ENCODE results near the gene ADGRG6.

ADGRG6 gene

DNA sequence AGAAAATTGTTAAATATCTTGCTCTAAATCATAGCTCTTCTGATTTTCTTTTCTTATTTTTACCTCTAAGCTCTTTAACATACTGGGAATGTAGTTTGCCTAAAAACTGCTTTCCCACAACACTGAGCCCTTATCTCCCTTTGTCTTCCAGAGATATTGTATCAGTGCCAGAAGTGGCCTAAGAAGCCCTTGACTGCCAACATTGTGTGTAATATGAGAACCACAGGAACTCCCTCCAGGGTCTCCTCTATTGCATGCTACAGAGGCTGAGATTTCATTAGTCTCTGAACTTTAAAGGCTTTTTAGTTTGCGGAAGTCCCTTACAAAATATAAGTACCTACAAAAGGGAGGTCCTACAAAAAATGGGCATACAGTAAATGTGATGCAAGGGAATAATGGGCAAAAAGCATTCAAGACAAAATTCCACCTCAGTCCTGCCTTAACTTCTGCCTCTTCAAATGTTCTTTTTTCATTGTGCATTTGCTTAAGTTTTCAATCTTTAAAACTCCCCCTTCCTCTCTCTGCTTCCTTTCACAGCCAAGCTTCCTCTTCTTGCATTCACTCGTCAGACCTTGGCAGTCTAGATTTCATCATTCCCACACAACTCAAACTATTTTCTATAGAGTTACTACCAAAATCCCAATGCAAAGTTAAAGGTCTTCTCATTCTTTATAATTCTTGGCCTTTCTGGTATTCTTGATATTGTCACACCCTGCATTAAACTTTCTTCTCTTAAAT lies 76.5 kb downstream of the ADGRG6 start:
- no peak for FAIRE-seq

DNA sequence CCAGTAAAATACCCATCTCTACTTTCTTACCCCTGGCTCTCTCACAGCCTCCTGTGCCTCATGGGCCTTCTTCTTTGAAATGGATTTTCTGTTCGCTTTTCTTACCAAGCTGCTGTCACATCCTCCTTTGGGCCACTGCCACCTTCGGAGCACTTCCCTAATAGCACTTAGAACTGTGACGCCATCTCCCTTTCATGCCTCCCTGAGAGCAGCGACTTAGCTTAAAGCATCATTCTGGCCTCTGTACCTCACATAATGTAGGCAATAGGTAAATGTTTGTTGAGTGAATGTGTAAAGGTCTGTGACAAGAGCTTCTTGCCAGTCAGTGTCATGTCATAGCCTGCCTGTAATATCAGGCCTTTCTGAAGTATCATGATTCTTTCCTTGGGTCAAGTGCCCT lies 78.8 kb downstream of the ADGRG6 start:
- no peak for FAIRE-seq

DNA sequence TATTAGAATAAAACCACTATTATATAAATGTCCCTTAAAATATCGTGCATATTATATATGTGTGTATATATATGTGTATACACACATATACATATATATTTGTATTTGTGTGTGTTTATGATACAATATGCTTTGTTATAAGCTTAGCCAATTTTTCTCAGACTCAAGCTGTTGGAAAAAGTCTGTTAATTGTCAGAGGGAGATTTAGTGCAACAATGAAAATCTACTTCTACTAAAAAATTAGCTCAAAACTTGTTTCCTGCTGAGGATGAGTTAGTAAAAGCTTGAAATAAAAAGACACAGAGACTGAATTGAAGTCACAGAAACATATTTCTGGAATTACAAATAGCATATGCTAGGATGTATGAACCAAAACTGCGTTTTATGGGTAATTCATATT lies 79.4 kb downstream of the ADGRG6 start:
- no peak for FAIRE-seq

DNA sequence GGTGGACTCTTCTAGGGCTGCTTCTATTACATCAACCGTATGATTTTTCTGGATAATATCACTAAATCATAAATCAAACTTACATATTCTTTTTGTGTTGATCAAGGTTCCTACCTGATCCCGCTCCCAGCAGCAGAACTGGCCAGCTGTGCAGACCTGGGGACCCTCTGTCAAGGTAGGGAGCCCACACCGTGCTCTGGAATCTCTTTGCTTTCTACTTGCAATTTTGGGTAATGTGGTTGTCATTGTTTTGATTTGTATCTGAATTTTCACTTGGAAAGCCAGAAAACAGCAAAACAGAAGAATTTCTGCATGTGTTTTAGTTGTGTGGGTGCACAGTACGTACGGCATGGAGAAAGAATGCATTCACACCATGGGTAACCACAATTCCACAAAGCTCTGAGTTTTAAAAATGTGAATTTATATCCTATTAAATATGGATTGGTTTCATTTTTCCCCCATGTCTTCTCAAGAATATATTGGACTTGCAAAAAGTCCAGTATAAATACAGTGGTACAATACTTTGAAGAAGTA lies 80.1 kb downstream of the ADGRG6 start:
- no peak for FAIRE-seq

DNA sequence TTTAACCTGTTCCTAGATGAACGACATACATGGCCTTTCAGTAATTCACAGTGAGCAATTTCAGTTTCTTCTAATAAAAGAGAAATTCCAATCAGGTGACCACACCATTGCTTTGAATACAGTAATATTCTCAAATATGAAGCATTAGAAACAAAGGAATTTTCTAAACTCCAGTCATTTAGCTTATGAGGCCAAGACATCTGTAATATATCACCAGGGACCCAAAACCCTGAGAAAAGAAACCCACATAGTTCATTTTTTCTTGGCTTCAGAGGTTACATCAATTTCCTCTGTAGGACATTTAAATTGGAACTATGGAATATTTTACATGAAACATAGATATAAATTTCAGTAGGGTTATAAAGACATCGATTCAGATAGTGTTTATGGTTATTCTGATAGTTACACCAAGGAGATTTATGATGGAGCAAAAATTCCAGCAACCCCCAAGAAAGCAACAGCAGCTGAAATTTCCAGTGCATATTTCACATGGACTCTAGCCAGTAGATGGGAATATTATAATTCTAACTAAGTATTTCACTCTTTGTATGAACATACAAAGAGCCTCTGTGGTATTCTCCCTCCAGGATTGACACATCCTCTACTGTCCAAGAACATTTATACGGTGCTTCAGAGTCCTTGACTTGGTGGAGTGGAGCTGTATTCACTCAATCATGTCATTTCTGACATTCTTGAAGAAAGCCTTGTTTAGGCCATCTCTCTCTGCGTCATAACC lies 82.9 kb downstream of the ADGRG6 start:
- no peak for FAIRE-seq

DNA sequence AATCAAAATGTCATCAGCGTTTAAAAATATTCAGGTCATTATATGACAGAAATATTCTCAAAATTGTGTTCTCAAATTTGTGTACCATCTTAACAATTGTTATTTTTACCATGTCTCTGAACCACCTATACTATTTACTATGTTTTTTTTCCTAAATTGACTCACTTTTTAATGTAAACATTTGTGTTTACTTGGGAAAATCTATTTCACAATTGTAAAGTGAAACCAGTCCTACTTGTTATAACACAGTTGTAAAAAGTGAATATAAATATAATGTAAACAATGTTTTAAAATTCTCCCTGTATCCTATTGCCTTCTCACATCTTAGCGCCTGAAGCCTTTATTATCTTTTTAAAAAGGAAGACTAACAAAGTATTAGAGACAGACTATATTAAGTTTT lies 83.5 kb downstream of the ADGRG6 start:
- no peak for FAIRE-seq

DNA sequence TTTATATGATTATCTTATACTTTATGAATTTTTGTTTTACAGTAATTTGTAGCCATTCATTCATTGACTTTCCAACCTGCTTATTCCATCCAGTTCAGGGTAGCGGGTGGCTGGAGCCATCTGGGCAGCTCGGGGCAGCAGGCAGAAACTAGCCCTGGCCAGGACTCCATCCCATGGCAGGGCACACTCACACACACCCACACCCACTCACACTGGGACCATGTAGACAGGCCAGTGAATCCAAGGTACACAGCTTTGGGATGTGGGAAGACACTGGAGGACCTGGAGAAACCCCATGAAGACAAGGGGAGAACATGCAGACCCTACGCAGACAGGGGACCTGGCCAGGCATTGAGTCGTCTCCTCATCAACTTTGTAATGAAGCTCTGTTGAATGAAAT lies 84.8 kb downstream of the ADGRG6 start:
- FAIRE-seq: no peak

DNA sequence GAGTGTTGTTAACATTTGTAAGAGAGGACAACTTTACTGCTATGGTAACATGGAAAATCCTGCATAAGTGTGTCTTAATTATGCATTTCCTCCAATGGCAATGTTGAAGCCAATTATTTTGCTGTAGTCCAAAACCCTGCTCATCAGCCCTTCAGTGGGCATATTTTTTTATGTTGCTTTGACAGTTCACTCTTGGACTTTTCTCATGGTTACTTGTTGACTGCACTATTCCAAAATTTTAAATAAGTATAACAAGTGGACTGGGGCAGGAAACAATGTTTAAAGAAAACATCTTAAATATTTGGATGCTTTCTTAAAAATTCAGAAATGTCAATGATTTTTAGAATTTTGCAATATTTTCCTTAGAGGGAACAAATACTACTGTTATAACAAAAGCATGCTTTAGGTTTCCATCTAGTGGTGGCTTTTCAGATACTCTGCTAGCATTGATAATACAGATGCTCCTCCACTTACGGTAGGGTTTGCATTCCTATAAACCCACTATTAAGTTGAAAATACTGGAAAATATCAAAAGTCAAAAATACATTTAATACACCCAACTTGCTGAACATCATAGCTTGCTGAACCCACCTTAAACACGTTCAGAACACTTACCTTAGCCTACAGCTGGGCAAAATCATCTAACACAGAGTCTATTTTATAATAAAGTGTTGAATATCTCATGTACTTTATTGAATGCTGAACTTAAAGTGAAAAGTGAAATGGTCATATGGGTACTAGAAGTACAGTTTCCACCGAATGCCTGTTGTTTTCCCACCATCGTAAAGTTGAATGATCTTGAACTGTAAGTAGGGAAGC lies 86.4 kb downstream of the ADGRG6 start:
- peak; percentile 79 for FAIRE-seq

DNA sequence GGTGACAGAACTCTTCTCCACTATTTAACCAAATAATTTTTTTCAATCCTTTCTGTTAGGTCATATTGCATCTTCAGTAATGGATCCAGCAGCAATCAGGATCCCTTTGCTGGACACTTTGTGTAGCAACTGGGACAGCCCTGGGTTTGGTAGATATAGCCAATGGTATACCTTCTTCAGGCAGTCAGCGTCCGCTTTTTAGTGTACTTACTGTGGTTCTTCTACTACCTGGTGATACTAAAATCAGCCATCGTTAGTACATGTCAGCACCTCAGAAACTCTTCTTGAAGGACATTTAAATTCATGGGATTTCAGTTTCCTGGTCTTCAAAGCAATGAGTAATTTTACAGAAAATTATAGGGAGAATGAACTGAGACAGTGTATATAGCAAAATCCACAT lies 93.5 kb downstream of the ADGRG6 start:
- FAIRE-seq: no peak

DNA sequence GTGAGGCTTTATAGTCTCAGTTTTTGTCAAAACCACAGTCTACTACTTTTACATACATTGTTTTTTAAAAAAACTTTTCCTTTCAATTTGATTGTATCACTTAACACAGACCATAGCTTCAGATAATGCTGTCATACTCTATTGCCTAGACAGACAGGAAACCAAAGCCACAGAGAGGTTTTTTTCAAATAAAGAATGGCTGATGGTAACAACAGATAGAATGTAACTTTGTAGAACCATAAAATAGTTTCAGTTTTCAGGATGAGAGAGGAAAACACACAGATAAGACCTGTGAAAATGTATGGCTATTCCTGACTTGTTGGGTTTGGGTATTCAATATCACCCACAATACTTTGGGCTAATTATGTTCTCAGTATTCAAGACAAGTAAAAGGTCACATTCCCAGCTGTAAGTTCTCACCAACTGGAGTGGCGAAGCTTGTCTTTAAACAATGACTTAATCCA lies 94.0 kb downstream of the ADGRG6 start:
- no peak for FAIRE-seq

DNA sequence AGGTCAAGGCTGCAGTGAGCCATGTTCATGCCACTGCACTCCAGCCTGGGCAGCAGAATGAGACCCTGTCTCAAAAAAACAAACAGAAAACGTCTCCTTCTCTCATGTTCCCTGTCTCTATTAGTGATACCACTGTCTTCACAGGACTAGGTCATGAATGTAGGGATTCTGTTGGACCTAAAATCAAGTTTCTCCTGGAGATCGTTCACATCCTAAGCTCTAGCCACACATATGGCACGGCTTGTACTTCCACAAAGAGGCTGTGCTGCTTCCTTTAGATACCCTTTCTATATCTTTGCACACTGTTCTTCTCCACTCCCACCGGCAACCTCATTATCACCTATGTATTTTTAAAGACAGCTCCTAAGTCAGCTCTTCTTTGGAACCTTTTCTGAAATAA lies 96.5 kb downstream of the ADGRG6 start:
- no peak for FAIRE-seq

DNA sequence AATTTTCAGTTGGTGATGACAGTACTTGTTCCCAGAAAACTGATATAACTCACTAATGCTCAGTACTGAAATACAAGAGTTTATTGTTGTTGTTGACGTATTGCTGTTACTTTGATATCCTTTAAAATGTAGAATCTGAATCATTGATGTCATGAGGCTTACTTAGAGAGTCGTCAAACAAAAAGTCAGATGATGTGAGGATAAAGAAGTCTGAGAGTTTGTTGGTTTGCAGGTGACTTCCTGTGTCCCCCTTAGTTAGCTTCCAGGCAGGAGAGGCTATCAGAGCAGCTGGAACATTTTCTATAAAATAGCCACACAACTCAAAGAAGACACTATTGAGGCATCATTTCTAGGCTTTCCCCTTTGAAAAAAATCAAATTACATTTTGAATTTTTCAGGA lies 97.9 kb downstream of the ADGRG6 start:
- FAIRE-seq: no peak

DNA sequence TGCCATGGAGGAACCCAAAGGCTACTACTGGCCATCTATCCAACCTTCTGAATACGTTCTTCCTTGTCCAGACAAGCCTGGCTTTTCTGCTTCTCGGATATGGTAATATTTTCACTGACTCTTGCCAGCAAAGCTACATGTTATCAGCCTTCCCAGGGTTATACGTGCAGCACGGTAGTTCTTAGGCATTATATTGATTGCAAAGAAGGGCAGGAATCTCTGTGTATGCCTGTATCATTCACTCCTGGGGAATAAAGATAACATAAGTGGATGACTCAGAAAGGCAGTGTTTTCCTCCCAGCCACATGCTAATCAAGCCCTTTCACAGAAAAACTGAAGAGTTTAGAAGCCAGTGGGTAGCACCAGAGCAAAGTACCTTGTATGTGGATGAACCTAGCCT lies 98.7 kb downstream of the ADGRG6 start:
- no peak for FAIRE-seq

DNA sequence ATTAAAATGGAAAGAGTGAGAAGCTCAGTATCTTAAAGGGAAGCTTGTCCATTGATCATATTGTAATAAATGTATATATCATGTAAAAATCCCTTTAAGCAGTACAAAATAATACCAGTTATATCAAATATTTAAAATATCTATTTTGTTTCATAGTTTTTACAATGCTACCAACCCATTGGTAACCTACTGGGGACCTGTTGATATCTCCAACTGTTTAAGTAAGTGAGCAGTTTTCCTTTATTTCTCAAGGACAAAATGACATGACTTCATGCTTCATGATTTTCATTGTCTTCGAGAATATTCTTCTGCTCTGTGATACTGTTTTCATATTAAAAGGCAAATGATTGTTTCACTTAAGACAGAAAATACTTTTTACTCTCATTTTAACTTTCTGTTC lies 100.0 kb downstream of the ADGRG6 start:
- no peak for FAIRE-seq

DNA sequence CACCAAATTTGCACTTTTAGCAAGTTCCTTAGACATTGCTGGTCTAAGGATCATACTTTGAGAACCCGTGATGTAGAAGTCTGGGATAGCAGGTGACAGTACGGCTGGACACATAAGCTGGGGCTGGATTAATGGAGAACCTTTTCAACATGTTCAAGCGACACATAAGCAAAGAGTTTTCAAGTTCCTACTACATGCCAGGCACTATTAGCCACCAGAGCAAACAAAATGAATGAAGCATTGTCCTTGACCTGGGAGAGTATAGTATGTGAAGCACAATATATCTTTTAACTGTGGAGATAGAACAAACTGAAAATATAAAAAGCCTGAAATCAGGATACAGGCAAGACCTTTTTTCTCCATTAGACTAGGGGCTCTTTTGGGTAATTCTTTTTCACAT lies 102.9 kb downstream of the ADGRG6 start:
- FAIRE-seq: no peak

DNA sequence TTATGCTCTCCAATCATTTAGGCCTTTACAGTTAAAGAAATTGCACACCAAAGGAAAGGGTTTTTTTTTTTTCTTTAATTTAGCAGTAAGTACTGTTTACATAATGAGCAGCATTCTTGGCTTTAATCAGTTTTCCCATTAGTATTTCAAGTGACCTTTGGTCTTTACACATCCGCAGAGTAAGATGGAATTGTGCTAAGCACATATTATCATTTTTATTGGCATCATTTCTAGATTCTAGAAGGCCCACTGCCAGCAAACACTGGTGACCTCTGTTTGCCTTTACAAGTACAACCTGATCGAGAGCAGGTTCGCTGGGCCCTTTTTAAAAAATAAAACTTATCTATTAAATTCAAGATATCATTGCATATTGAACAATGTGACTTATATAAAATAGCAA lies 104.3 kb downstream of the ADGRG6 start:
- FAIRE-seq: no peak

DNA sequence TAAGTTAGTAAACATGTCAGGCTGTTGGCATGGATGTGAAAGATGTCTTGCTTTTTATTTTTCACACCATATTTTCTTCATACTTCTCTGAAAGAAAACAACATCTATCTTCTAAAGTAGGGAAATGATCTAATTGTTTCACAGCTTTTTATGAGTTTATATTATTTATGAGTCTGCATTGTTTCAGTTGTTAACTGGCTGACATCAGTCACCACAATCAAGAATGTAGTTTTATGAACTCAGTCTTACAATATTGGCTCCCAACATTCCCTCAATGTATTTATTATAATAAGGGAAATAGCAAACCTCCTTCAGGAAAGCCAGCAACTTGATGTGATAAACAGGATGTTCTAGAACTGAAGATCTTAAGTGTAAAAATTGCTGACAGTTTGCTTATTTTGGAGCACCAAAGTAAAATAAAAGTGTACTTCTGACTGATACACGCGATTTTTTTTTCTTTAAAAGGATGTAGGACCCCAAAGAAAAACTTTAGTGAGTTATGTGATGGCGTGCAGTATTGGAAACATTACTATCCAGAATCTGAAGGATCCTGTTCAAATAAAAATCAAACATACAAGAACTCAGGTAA lies 106.0 kb downstream of the ADGRG6 start:
- FAIRE-seq: no peak

DNA sequence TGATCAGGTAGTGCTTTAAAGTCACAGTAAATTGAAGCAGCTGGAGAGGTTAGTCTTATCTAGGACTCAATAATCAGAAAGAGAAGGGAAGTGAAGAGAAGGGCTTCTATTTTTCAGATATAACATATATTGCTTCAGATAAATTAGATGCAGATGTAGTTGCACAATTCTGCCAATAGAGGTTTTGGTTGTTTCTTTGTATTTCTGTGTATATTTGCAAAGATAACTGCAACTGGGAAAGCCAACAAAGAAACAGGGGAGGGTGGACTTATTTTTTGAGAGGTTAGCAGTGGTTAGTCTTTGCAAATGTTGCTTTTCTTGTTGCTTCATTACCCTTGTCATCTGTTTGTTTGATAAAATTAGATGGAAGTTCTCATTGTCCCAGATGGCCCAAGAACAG lies 106.6 kb downstream of the ADGRG6 start:
- FAIRE-seq: no peak

DNA sequence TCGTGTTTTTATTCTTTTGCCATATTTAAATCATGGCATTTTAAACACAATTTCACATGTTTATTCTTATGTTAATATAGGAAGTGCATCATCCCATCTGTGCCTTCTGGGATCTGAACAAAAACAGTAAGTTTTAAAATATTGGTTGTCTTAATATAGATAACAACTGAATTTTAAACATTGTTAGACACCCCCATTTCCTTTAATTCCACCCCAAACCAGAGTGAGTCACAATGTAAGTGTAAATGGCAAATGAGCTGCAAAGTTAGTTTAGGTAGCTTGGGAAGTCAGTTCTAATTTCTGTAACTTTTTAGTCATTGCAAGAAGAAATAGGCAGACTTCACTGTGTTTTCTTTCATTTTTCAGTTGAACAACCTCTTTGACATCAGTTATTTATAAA lies 108.0 kb downstream of the ADGRG6 start:
- no peak for FAIRE-seq

DNA sequence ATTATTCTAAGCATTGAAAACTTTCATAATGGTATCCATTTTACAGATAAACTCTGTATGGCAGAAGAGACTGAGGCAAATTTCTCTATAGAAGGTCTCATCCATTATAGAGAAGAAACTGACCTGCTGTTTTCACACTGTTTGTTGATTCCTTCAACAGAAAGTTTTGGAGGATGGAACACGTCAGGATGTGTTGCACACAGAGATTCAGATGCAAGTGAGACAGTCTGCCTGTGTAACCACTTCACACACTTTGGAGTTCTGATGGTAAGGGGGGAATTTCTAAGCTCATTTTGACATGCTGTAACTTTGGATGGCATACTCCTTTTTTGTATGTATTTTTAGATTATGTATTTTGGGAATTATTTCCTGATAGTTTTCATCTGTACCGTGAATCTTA lies 109.3 kb downstream of the ADGRG6 start:
- FAIRE-seq: no peak

DNA sequence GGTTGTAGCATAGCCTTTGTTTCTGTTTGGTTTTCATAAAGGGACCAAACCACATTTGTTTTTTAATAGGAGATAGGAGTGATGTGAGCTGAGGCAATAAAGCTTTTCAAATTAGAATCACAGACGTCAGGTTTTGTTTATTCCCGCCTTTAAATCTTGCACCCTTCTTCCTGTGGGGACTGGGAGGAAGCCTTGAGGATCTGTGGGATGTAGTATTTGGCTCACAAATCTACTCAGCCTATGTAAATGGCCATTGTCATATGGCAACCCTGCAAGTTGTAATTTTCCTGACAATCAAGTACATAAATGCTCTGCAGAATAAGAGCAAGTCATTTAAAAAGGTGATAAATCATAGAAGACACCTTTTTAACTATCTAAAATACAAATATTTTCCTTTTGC lies 110.4 kb downstream of the ADGRG6 start:
- no peak for FAIRE-seq

DNA sequence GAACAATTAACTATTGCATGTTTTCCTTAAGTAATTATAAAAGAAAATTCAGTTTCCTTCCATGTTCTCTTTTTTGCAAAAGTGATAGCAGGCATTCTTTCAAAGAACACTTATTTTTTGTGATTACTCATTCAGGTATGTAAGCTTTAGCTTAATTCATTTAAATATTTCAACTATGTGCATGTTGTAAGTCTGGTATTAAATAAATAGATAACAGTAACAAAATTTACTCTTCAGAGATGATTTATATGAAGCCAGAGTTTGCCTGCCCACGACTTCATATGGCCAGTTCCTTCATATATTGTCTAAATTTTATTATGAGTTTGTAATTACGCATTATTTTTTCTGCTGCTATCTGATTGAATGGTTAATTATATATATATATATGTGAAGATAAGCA lies 110.9 kb downstream of the ADGRG6 start:
- FAIRE-seq: no peak

DNA sequence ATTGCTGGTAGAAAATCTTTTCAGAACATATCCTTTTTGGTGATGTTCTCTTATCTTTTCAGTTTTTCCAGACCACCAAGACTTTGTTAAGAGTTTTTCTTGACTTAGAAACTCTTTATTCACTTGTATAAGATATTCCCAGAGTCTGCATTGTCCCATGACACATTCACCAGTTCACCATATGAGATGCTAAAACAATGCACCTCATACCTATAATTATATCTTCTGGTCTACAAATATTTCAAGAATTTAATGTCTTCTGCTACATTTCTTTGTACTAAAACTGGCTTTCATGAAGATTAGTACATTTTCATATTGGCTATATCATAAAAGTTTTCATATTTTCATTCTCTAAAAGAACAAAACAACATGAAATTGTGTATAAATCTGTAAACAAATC lies 111.3 kb downstream of the ADGRG6 start:
- no peak for FAIRE-seq

Data from endometrium (tissue), 2 donors.